Progenitor cell of endocrine pancreas (in vitro differentiated cells): ENCODE results near the gene BMP15. TPM values are rescaled to one million over a fixed set of nuclear protein-coding genes. Genes with fewer than 3 reads are reported as not detected.
A peak's percentile ranks its signal among the peaks of the same experiment; 100 is the strongest.

Experiments used
- DNase-seq: peaks from one replicate; pipeline ENCODE4 v3.0.0; 2021; ENCODE audit warnings: low spot score; ENCODE audit not compliant: unreplicated experiment
- H3K27ac Mint-ChIP-seq: 2 replicates; pipeline ENCODE4 v1.8.0; 2021; ENCODE audit warnings: mild to moderate bottlenecking, moderate library complexity, mixed read lengths
- H3K27me3 Mint-ChIP-seq: 2 replicates; pipeline ENCODE4 v1.8.0; 2021; ENCODE audit warnings: mixed read lengths
- H3K36me3 Mint-ChIP-seq: 2 replicates; pipeline ENCODE4 v1.8.0; 2022; ENCODE audit warnings: mixed read lengths; ENCODE audit not compliant: insufficient read depth
- H3K4me1 Mint-ChIP-seq: 2 replicates; pipeline ENCODE4 v1.8.0; 2021; ENCODE audit warnings: low read depth, mixed read lengths
- H3K4me3 Mint-ChIP-seq: 2 replicates; pipeline ENCODE4 v1.8.0; 2021; ENCODE audit warnings: low read depth, mild to moderate bottlenecking, moderate library complexity, mixed read lengths
- H3K9me3 Mint-ChIP-seq: 2 replicates; pipeline ENCODE4 v1.8.0; 2021; ENCODE audit warnings: low read depth, mixed read lengths
- total RNA-seq: library from RNA; stranded (reverse); gene quantifications from 2 replicates; pipeline ENCODE4 v1.2.1, GENCODE V29; 2021
- TF ChIP-seq, protein P1 (sequence below): fragments of 200-600 bp; sonication (generic); IDR thresholded peaks from one replicate; pipeline ENCODE4 v1.5.0; 2021; ENCODE audit warnings: antibody characterized with exemption, mild to moderate bottlenecking; ENCODE audit not compliant: unreplicated experiment

Gene BMP15
- total RNA-seq, 1 donor from 2014 or later = not detected

- Mint-ChIP-seq H3K27ac (no peak overlapping the region), H3K4me1 (no peaks in the 10 kb centered on the region), H3K4me3 (no peak overlapping the region), H3K36me3 (no peaks in the 10 kb centered on the region), H3K27me3 (no peaks in the 10 kb centered on the region), H3K9me3 (peaks cover 32% of the 10 kb centered on the region)
- TF ChIP-seq, protein P1, sequence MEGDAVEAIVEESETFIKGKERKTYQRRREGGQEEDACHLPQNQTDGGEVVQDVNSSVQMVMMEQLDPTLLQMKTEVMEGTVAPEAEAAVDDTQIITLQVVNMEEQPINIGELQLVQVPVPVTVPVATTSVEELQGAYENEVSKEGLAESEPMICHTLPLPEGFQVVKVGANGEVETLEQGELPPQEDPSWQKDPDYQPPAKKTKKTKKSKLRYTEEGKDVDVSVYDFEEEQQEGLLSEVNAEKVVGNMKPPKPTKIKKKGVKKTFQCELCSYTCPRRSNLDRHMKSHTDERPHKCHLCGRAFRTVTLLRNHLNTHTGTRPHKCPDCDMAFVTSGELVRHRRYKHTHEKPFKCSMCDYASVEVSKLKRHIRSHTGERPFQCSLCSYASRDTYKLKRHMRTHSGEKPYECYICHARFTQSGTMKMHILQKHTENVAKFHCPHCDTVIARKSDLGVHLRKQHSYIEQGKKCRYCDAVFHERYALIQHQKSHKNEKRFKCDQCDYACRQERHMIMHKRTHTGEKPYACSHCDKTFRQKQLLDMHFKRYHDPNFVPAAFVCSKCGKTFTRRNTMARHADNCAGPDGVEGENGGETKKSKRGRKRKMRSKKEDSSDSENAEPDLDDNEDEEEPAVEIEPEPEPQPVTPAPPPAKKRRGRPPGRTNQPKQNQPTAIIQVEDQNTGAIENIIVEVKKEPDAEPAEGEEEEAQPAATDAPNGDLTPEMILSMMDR = no peak
- no peak for DNase-seq
Measured at GRCh38 chrX:50893466-50893865, 17.1 kb upstream of the BMP15 start.

- no peak overlapping the region for H3K27ac Mint-ChIP-seq
- H3K4me3 Mint-ChIP-seq = no peak overlapping the region
- H3K36me3 Mint-ChIP-seq = no peaks in the 10 kb centered on the region
- no peaks in the 10 kb centered on the region for H3K27me3 Mint-ChIP-seq
- H3K9me3 Mint-ChIP-seq = peaks cover 11% of the 10 kb centered on the region
- no peak for DNase-seq
- no peaks in the 10 kb centered on the region for H3K4me1 Mint-ChIP-seq
- TF ChIP-seq, protein P1 = peak; percentile 18
Measured at GRCh38 chrX:50905334-50905733, 5.2 kb upstream of the BMP15 start.

- H3K4me3 Mint-ChIP-seq = no peak overlapping the region
- H3K36me3 Mint-ChIP-seq = no peaks in the 10 kb centered on the region
- TF ChIP-seq, protein P1 = no peak
- no peak overlapping the region for H3K27ac Mint-ChIP-seq
- no peaks in the 10 kb centered on the region for H3K4me1 Mint-ChIP-seq
- no peak for DNase-seq
- no peaks in the 10 kb centered on the region for H3K27me3 Mint-ChIP-seq
- H3K9me3 Mint-ChIP-seq = peaks cover 16% of the 10 kb centered on the region
Measured at GRCh38 chrX:50913520-50913919, 3.0 kb downstream of the BMP15 start.

GRCh38 chrX:50920132-50920531, 9.6 kb downstream of the BMP15 start:
- no peaks in the 10 kb centered on the region for H3K27me3 Mint-ChIP-seq
- no peaks in the 10 kb centered on the region for H3K4me1 Mint-ChIP-seq
- TF ChIP-seq, protein P1 = peak; percentile 45
- H3K4me3 Mint-ChIP-seq = no peak overlapping the region
- no peak for DNase-seq
- H3K36me3 Mint-ChIP-seq = no peaks in the 10 kb centered on the region
- peaks cover 15% of the 10 kb centered on the region for H3K9me3 Mint-ChIP-seq
- H3K27ac Mint-ChIP-seq = no peak overlapping the region

DNA sequence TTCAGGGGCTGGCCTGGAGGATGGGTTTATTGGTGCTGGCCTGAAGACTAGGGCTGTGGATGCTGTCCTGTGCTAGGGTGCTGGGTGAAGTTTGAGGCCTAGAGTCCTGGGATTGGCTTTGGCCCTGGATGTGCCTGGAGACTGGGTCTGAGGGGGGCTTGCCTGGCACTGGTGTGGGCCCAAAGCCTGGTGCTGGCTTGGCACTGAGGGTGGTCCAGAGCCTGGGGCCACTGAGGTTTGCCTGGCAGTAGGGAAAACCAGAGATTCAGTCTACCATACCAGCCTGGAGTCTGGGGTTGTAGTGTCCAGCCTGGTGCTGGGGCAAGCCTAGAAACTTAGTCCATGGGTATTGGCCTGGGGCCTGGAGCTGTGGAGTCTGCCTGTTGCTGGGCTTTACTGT, 16.6 kb downstream of the BMP15 start:
- H3K4me1 Mint-ChIP-seq = no peaks in the 10 kb centered on the region
- no peak overlapping the region for H3K4me3 Mint-ChIP-seq
- H3K36me3 Mint-ChIP-seq = no peaks in the 10 kb centered on the region
- peaks cover 11% of the 10 kb centered on the region for H3K9me3 Mint-ChIP-seq
- no peaks in the 10 kb centered on the region for H3K27me3 Mint-ChIP-seq
- no peak overlapping the region for H3K27ac Mint-ChIP-seq
- no peak for DNase-seq
- TF ChIP-seq, protein P1 = no peak
